Activated CD8-positive, alpha-beta memory T cell treated with anti-CD3 and anti-CD28 coated beads for 4 hours (primary cell): ENCODE results near the gene NDUFA13.

ENCODE experiments used
- DNase-seq, 2 donors: peaks; one replicate each; pipeline ENCODE4 v3.0.0-alpha.2; 2020; ENCODE audit warnings: low read depth in 2 of 2

The NDUFA13 gene

GRCh38 chr19:19547674-19548336 lies 31.8 kb downstream of the NDUFA13 start:
- DNase-seq = no peak

GRCh38 chr19:19548915-19549759 lies 33.1 kb downstream of the NDUFA13 start:
- no peak for DNase-seq

GRCh38 chr19:19549804-19550464 lies 33.9 kb downstream of the NDUFA13 start:
- DNase-seq = no peak

DNA sequence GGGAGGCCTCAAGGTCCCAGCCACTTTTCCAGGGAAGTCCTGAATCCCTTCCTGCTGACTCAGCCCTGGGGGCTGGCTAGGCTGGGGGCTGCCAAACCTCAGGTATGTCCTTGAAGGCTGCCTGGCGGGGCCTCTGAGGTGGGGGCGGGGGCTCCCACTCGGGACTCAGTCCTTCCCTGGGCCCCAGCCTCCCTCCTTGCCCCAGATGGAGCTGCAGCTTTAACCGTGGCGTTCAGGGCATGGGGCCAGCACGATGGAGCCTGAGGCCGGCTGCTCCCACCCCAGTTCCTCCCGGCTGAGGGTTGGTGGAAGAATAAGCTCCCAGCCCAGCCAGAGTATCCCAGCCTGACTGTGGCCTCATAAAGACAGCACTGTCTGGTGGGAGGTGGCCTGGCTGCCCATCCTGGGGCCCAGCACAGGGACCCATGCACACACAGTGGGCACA lies 34.5 kb downstream of the NDUFA13 start:
- DNase-seq = no peak

DNA sequence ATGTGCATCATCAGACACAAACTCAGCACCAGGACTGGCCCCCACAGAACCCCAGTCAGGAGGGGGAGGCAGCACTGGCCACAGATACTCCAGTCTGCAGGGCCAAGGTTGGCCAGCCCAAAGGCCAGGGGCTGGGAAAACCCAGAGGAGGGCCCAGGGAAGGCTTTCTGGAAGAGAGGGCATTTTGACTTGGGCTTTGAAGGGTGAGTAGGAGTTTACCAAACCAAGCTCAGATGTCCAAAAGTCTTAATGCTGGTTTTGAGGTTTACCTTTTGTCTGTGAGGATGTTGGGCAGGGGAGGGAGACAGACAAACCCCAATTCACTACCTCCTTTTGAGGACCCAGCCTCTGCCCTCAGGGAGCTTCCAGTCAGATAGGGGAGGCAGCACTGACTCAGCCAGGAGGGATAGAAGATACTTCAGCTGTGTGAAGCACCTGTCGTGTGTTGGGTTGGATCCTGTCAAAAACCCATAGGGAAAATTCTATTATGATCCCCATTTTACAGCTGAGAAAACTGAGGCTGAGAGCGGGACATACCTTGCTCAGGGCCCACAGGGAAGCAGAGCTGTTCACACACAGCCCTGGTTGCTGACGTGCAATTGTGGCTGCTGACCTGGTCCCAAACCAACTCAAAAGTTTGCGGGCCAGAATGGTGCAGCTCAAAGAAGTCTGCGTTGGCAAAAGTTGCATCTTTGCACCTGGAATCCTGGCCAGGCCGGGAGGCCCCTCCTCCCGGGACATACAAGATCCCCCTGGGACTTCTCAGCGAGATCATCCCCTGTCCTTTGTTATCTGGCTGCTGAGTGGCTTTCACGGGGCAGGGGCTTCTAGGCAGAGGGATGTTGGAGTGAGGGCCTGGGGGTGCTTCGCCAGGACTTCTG lies 35.2 kb downstream of the NDUFA13 start:
- no peak for DNase-seq

DNA sequence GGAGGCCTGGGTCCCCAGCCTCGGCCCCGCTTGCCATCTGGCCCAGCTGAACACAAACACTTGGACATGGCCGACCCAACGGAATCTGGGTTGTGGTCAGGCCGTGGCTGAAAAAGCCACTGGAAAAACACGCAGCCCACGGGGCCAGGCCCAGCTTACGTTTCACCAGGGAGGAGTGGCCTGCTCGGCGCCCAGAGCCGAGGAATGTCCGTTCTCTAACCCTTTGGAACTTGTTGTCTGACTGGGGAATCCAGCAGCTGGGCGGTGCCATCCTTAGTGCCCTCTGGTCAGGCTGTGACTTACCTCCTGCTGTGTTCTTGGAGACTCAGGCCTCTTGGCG lies 35.8 kb downstream of the NDUFA13 start:
- no peak for DNase-seq

DNA sequence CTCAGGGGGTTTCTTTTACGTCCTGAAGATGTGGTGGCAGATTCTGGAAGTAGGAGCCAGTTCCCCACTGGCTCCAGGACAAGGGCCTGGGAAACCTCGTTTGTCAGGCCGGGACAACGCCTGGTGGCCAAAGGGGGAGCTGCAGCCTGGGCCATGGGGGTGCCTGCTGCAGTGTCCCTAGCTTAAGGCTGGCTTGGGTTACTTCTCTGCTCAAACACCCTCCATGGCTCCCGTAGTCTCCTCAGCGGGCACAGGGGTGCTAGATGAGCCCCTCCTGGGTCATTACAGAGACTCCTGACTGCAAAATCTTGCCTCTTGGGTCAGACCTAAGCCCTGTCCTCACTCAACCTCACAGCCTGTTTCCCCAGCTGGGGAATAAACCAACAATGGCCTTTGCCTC lies 36.8 kb downstream of the NDUFA13 start:
- DNase-seq = no peak

DNA sequence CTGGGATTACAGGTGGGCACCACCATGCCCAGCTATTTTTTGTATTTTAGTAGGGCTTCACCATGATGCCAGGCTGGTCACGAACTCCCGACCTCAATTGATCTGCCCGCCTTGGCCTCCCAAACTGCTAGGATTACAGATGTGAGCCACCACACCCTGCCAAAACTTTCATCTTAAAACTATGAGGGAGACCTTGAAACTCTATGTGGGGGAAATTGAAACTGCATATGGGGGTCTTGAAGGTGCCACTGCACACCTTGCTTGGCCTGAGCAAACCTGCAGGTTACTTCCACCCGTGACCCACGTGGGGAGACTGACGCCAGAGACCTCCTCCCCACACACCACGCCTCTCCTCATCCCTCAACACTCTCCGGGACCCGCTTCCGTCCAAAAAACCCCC lies 37.6 kb downstream of the NDUFA13 start:
- DNase-seq = no peak

GRCh38 chr19:19554074-19555023 lies 38.3 kb downstream of the NDUFA13 start:
- peak in 1 of 2 donors; percentile 25 for DNase-seq

DNA sequence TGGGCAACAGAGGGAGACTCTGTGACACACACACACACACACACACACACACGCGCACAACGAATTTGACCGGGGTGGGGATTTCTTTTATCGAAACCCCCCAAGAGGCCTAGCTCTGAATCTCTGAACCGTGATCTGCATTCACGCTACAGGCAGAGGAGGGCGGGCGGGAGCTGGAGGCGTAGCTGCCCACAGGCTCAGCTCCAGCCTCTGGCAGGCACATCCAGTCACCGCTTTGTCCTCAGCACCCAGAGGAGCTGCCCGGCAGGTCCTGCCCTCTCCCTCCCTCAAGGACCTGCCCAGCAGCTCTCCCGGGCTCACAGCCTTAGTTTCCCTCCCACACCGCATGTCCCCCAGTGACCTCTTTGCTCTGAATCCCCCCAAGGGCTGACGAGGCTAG lies 42.0 kb downstream of the NDUFA13 start:
- DNase-seq = no peak

DNA sequence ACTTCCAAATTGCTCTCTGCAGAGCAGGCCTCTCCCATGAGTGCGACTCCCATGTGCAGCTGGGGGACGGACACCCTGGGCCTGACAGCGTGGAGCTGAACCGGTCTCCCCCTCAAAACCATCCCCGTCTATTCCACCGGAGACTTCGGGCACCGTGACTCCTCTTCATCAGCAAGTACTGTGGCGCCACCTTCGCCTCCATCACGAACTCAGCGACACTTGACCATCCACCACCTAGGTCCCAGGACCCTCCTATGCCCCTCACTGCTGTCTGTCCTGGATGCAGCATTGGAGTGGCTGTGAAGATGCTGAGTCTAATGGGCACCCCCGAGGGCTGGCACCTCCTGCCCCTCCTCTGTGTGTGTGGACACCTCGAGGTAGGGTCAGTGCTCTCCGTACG lies 42.6 kb downstream of the NDUFA13 start:
- no peak for DNase-seq

GRCh38 chr19:19559931-19560330 lies 43.9 kb downstream of the NDUFA13 start:
- no peak for DNase-seq

DNA sequence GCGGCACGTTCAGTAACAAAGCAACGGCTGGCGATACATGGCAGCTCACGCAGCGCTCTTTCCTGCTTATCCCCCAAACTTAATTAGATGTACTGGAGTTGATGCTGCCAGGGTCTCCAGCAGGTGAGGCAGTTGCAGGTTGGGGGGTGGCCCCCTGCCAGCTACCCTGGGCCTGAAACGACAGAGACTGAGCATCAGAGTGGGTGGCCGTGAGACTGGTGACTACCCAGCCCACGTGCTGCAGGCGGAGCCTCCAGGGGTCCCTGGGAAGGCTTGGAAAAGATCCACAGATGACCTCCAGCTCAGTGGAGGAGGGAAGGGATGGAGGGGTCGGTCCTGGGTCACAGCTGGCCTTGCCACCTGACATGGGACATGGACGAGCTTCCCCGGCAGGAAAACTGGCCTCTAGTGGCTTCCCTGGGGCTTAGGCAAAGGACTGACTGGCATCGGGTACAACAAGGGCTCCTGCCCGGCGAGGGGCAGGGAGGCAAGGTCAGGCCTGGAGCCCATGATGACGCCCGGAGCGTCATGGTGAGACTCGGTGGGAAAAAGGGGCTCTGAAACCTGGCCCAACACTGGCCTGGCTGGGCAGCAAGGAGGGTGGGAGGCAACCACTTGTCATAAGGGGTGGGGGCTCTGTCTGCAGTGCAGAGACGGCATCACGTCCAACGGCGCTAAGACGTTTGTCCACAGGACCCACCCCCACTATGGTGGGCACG lies 46.1 kb downstream of the NDUFA13 start:
- DNase-seq = no peak

DNA sequence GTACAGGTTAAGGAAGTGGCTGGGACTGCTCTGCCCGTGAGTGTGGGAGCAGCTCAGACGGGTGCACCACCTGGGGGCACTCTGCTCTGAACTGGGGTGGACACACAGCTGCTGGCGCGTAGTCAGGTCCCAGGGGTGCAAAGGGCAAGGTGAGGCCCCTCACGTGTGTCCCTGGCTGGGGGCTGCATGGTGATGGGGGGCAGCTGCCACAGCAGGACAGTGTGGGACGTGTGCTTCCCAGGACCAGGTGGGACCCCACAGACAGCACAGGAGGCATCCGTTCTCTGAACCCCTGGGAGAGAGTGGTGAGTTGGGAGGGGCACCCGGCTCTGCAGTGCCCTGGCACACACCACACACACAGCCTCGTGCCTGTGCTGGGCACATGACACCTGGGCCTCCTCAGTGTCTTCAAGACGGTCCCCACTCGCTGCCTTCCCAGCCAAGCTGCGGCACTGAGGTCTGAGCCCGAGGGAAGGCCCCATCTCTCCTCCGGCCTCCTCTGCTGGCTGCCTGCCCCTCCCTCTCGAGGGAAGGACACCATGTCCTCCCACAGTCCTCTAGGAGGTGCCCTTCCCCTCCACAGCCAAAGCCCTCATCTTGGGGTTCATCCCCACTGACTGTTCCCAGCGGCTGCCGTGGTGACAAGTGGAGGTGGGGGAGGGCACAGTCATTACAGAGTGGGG lies 46.8 kb downstream of the NDUFA13 start:
- DNase-seq = peak; percentile 20 to 25

DNA sequence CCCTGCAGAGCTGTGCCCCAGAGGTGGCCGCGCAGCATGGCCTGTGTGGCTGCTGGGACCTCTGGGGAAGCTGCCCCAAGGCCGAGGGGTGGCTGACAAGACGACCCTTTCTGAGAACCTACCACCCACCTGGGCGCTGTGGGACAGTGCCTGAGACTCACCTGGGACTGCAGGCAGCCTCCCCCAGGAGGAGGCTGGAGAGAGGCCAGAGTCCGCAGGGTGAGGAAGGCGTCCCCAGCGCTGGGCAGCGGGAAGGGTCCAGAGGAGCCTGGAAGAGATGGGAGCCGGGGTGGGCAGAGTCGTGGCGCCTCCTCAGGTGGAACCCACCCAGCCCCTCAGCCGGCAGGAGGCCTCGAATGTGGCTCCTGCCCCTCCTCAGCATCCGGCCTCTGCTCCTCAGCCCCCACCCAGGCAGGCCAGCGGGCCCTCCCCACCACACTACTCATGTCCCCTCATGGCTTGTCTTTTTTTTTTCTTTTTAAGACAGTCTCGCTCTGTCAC lies 47.4 kb downstream of the NDUFA13 start:
- no peak for DNase-seq

DNA sequence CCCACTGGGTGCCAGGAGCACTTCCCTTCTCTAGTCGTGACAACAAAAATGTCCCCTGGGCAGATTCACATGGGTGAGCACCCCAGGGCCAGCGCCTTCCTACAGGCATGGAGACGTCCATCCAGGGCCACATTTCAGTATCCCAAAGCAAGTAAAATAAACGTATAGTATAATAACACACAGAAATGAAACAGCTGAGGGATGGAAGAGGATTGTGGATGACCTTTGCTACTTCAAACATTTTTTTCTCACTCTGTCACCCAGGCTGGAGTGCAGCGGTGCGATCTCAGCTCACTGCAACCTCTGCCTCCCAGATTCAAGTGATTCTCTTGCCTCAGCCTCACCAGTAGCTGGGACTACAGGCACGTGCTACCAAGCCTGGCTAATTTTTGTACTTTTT lies 50.3 kb downstream of the NDUFA13 start:
- no peak for DNase-seq

DNA sequence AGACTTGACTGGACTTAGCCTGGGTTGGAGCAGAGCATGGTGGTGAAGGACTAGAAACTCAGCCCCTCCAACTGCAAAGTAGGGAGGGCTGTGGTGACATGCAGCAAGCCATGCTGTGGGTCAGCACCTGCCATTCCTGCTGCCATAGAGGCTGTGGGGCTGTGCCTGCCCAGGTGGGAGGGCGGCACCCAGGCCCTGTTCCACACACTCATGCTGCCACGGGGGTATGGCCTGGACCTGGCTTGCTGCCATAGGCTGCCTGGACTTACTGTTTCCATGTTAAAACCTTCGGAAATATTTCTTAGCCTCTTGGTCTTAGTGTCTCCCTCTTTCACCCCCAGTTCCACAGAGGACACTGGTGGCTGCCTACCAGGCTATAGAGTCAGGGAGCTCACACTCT lies 51.4 kb downstream of the NDUFA13 start:
- no peak for DNase-seq

GRCh38 chr19:19568802-19569756 lies 53.1 kb downstream of the NDUFA13 start:
- no peak for DNase-seq
